ENCODE data around the gene TTBK2. TPM values are rescaled to one million over a fixed set of nuclear protein-coding genes. Genes with fewer than 3 reads are reported as not detected.

The TTBK2 gene
- polyA plus RNA-seq, 1 donor from 2014 or later = 15.2 TPM

GRCh38 chr15:42919308-42919707 lies 1.3 kb downstream of the TTBK2 start:
- peak overlapping the region; percentile 79 for H3K27ac ChIP-seq (ENCODE audit: low read length)
- peak overlapping the region; percentile 78 for H3K9ac ChIP-seq (ENCODE audit: low read length)

GRCh38 chr15:42918047-42918446 lies 2.5 kb downstream of the TTBK2 start:
- no peak overlapping the region for H3K9ac ChIP-seq (ENCODE audit: low read length)
- H3K9me3 ChIP-seq (ENCODE audit: low read length) = no peaks in the 10 kb centered on the region
- no peaks in the 10 kb centered on the region for H3K36me3 ChIP-seq (ENCODE audit: insufficient read depth, low read length)
- no peak overlapping the region for H2AFZ ChIP-seq (ENCODE audit: low read depth, low read length)
- no peaks in the 10 kb centered on the region for H3K27me3 ChIP-seq (ENCODE audit: insufficient read depth, low read depth, low read length)
- peak overlapping the region; percentile 80 for H3K4me3 ChIP-seq (ENCODE audit: low read length)
- TF ChIP-seq POLR2AphosphoS5 (IDR thresholded peaks at IDR 0.05) (no peak), REST (IDR thresholded peaks at IDR 0.05; ENCODE audit: borderline replicate concordance) (no peak), EZH2 (IDR thresholded peaks at IDR 0.05; ENCODE audit: borderline replicate concordance, insufficient read depth, low read length, poor library complexity, severe bottlenecking) (no peak), TAF1 (IDR thresholded peaks at IDR 0.05; ENCODE audit: low read depth) (no peak), EP300 (conservative IDR thresholded peaks at IDR 0.05; ENCODE audit: poor library complexity, severe bottlenecking) (no peak), CTCF (IDR thresholded peaks at IDR 0.05; ENCODE audit: poor library complexity, severe bottlenecking) (no peak), SMC3 (conservative IDR thresholded peaks at IDR 0.05; ENCODE audit: poor library complexity) (no peak), MXI1 (conservative IDR thresholded peaks at IDR 0.05; ENCODE audit: poor library complexity, severe bottlenecking) (no peak), RAD21 (conservative IDR thresholded peaks at IDR 0.05) (no peak)
- peak overlapping the region; percentile 71 for H3K4me2 ChIP-seq (ENCODE audit: low read length)
- no peaks in the 10 kb centered on the region for H3F3A ChIP-seq (ENCODE audit: insufficient read depth, low read length, poor library complexity, severe bottlenecking)
- no peak overlapping the region for H3K27ac ChIP-seq (ENCODE audit: low read length)
- no peaks in the 10 kb centered on the region for H4K20me1 ChIP-seq (ENCODE audit: insufficient read depth)
- peaks cover 42% of the 10 kb centered on the region for H3K79me2 ChIP-seq (replicated peaks; ENCODE audit: insufficient read depth, low read length)
- no peaks in the 10 kb centered on the region for H3K9me2 ChIP-seq (ENCODE audit: insufficient read depth, low read length)

More at GRCh38 chr15:42919308-42919707, 1.3 kb downstream of the TTBK2 start:
- Histone ChIP-seq H4K20me1 (ENCODE audit: insufficient read depth) (no peaks in the 10 kb centered on the region), H3K79me2 (replicated peaks; ENCODE audit: insufficient read depth, low read length) (peaks cover 41% of the 10 kb centered on the region), H3K4me3 (ENCODE audit: low read length) (peak overlapping the region; percentile 80), H3F3A (ENCODE audit: insufficient read depth, low read length, poor library complexity, severe bottlenecking) (no peaks in the 10 kb centered on the region), H3K9me2 (ENCODE audit: insufficient read depth, low read length) (no peaks in the 10 kb centered on the region), H3K4me2 (ENCODE audit: low read length) (peak overlapping the region; percentile 71), H3K9me3 (ENCODE audit: low read length) (no peaks in the 10 kb centered on the region), H3K27me3 (ENCODE audit: insufficient read depth, low read depth, low read length) (no peaks in the 10 kb centered on the region), H3K36me3 (ENCODE audit: insufficient read depth, low read length) (no peaks in the 10 kb centered on the region), H2AFZ (ENCODE audit: low read depth, low read length) (no peak overlapping the region)
- no peak for TF ChIP-seq EP300 (conservative IDR thresholded peaks at IDR 0.05; ENCODE audit: poor library complexity, severe bottlenecking)
- TF ChIP-seq MXI1 (conservative IDR thresholded peaks at IDR 0.05; ENCODE audit: poor library complexity, severe bottlenecking) = peak; percentile 25
